SH-SY5Y (cell line): Measurements from ENCODE around the gene ANKRD2.

Experiments used
- GATA2 ChIP-seq: IDR thresholded peaks from 2 replicates; pipeline ENCODE4 v1.6.1; 2011; ENCODE audit warnings: mild to moderate bottlenecking, low read depth, low read length
- GATA3 ChIP-seq: IDR thresholded peaks from 2 replicates; pipeline ENCODE4 v1.6.1; 2011; ENCODE audit warnings: low read depth, mild to moderate bottlenecking, low read length, moderate library complexity

- TF ChIP-seq GATA3 (no peak), GATA2 (no peak)
These were observed 25.9 kb upstream of the ANKRD2 start for GRCh38 chr10:97546456-97547270.
